MM.1S (cell line): ENCODE results near the gene PTPRA.

Source experiments
- EZH2 ChIP-seq: fragments of 300-600 bp; sonication (generic); optimal IDR thresholded peaks from 2 replicates; pipeline ENCODE3; 2017; ENCODE audit warnings: low read depth, mild to moderate bottlenecking, antibody characterized with exemption, low read length, mixed read lengths
- TF ChIP-seq, protein P1 (sequence below): fragments of 300-600 bp; sonication (generic); IDR thresholded peaks from 2 replicates; pipeline ENCODE4 v1.5.1; 2016; ENCODE audit warnings: antibody characterized with exemption, low read length, mixed read lengths

- TF ChIP-seq, protein P1, sequence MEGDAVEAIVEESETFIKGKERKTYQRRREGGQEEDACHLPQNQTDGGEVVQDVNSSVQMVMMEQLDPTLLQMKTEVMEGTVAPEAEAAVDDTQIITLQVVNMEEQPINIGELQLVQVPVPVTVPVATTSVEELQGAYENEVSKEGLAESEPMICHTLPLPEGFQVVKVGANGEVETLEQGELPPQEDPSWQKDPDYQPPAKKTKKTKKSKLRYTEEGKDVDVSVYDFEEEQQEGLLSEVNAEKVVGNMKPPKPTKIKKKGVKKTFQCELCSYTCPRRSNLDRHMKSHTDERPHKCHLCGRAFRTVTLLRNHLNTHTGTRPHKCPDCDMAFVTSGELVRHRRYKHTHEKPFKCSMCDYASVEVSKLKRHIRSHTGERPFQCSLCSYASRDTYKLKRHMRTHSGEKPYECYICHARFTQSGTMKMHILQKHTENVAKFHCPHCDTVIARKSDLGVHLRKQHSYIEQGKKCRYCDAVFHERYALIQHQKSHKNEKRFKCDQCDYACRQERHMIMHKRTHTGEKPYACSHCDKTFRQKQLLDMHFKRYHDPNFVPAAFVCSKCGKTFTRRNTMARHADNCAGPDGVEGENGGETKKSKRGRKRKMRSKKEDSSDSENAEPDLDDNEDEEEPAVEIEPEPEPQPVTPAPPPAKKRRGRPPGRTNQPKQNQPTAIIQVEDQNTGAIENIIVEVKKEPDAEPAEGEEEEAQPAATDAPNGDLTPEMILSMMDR = no peak
- no peak for TF ChIP-seq EZH2
Observed at GRCh38 chr20:3082306-3082951, 209.1 kb downstream of the PTPRA start.
